ENCODE measurements around the gene INPP5D. TPM values are rescaled to one million over a fixed set of nuclear protein-coding genes. Genes with fewer than 3 reads are reported as not detected.
"Not testable (repeated sequence)": the region's sequence is repeated elsewhere in the genome, so short reads cannot be mapped to it uniquely, and the experiment has no call there.

Gene INPP5D
- total RNA-seq, 1 donor from 2014 or later: 29.4 TPM

DNA sequence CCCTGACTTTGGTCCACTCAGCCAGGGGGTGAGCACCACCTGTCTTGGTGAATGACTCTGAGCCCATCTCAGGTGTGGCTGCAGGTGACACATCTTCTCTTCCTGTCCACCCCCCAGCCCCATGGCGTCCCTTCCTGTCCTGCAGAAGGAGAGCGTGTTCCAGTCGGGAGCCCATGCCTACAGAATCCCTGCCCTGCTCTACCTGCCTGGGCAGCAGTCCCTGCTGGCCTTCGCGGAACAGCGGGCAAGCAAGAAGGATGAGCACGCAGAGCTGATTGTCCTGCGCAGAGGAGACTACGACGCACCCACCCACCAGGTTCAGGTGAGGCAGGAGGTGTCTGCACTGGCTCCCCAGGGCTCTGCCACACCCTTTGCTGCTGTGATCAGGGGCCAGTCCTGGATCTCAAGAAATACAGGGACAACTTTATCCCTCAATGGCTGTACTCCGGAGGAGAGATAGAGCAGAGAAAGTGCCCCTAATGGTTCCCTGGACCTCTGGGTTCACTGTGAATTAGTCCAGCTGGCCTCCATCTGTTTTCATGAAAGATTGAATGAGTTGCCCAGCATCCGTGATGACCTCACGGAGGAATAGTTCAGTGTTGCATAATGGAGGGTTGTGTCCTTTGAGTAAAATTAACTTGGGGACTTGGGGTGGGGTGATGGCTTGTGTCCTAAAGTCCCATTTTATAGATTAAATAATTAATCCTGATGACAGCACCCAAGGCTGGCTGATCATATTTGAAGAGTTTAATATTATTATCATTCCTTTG, 27.4 kb upstream of the INPP5D start, which contains the start of gene NEU2:
NEU2 (plus strand) TSS at position 122 of the 770 bp plus-strand sequence; CDS start at position 122, 0 bp downstream.
- DNase-seq (ENCODE audit: low read depth in 2 of 2): no peak

DNA sequence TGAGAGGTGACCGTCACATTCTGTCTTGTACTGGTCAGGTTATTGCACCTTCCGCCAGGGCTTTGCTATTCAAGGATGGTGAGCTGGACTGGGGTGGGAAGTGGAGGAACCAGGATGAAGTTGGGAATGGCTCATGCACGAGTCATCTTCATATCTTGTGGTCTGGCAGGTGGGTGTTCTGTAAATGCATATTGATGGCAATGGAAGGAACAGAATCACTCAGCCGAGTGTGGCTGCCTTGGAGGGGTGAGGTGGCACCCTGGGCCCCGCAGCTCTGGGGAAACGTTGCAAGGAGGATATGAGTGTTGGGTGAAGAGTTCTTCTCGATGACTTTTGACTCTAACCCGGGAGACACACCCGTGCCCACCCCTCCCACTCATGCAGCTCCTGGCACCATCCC, 26.5 kb upstream of the INPP5D start:
- DNase-seq (ENCODE audit: low read depth in 2 of 2): no peak

DNA sequence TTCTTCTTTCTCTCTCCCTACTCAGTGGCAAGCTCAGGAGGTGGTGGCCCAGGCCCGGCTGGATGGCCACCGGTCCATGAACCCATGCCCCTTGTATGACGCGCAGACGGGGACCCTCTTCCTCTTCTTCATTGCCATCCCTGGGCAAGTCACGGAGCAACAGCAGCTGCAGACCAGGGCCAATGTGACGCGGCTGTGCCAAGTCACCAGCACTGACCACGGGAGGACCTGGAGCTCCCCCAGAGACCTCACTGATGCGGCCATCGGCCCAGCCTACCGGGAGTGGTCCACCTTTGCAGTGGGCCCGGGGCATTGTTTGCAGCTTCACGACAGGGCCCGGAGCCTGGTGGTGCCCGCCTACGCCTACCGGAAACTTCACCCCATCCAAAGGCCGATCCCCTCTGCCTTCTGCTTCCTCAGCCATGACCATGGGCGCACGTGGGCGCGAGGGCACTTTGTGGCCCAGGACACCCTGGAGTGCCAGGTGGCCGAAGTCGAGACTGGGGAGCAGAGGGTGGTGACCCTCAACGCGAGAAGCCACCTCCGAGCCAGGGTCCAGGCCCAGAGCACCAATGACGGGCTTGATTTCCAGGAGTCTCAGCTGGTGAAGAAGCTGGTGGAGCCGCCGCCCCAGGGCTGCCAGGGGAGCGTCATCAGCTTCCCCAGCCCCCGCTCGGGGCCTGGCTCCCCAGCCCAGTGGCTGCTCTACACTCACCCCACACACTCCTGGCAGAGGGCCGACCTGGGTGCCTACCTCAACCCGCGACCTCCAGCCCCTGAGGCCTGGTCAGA, 25.9 kb upstream of the INPP5D start:
- no peak for DNase-seq (ENCODE audit: low read depth in 2 of 2)

DNA sequence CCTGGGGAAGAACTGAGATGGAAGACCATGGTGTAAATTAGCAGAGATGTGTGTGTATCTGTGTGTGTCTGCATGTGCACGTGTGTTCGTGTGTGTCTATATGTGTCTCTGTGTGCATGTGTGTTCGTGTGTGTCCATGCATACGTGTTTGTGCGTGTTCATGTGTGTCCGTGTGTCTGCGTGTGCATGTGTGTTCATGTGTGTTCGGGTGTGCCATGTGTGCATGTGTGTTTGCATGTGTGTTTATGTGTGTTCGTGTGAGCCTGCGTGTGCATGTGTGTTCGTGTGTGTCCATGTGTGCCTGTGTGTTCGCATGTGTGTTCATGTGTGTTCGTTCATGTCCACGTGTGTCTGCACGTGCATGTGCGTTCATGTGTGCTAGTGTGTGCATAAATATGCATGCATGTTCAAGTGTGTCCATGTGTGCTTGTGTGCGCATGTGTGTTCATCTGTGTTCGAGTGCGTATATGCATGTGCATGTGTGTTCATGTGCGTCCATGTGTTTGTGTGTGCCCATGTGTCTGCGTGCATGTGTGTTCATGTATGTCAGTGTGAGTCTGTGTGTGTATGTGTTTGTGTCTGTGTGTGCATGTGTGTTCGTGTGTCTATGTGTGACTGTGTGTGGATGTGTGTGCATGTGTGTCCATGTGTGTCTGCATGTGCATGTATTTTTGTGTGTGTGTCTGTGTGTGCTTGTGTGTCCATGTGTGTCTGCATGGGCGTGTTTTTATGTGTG, 24.5 kb upstream of the INPP5D start:
- no peak for DNase-seq (ENCODE audit: low read depth in 2 of 2)

DNA sequence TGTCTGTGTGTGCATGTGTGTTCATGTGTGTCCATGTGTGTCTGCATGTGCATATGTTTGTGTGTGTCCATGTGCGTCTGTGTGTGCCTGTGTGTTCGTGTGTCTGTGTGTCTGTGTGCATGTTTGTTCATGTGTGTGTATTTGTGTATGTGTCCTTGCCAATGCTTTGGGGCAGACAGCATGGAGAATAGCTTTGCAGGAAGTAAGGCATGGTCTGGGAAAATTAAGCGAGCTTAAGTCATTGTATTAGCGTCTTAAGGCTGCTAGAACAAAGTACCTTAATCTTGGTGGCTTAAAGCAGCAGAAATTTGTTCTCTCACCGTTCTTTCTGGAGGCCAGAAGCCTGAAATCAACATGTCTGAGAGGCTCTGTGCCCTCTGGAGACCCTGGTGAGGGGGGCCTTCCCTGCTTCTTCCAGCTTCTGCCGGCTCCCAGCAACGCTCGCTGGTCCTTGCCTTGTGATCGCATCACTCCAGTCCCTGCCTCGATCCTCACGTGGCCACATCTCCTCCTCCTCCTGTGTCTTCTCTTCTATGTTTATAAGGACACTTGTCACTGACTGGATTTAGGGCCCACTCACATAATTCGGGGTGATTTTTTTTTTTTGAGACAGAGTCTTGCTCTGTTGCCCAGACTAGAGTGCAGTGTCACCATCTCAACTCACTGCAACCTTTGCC, 23.8 kb upstream of the INPP5D start:
- DNase-seq (ENCODE audit: low read depth in 2 of 2): no peak

DNA sequence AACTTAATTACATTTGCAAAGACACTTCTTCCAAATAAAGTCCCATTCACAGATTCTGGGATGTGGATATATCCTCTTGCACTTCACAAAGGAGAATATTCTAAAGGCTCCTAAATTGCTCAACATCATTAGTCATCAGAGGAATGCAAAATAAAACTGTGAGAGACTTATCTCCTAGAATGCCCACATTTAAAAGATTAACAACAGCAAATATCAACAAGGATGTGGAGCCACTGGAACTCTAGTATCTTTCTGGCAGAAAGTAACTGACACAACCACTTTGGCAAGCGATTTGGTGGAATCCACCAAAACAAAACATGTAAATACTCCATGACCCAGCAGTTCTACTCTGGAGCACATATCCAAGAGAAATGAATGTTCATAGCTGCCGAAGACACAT, 23.1 kb upstream of the INPP5D start:
- DNase-seq (ENCODE audit: low read depth in 2 of 2): no peak

DNA sequence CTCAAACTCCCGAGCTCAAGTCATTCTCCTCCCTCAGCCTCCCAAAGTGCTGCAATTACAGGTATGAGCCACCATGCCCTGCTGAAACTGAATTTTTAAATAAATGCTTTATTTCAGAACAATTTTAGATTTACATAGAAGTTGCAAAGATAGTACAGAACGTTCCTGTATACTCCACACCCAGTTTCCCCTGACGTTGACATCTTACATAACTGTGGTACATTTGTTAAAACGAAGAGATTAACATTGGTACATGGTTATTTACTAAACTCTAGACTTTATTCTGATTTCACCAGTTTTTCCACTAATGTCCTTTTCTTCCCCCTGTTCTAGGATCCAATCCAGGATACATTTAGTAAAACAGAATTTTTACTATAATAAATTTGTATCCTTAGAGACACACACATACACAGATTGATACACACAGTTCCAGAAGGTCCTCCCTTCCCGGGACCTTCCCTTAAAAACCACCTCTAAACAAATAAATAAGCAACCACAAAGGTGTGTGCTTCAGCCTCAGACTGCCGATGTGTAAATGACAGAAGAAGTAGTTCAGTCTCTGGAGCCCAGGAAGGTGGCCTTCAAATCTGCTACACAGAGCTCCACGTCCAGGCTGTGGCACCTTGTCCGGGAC, 20.8 kb upstream of the INPP5D start:
- DNase-seq (ENCODE audit: low read depth in 2 of 2): no peak

DNA sequence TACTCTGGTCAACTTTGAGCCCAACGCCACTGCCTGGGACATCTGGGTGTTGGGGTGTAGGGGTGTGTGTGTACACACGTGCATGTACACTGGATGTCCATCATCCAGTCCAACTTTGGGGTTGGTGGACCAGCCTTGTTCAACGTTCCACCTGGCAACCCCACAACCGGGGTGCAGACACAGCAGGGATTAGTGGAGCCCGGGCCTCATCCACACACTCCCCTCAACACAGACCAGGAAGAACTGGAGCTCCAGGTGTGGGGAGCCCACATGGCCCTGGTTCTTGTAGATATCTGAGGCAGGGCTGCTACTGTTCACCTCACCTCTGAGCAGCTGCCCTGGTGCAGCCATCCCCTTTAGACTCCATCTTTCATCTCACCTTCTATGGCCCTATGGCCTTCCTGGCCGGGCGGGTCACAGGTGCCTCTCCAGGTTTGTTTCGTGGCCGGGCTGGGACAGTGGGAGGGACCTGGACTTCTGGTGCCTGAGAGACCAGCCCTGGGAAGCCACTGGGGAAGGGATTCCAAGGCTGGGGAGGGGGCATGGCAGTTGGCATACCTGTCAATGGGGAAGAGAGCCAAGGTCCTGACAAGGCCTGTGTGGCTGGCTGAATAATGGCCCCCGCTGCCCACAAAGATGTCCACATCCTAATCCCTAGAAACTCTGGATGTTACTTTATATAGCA, 20.2 kb upstream of the INPP5D start:
- no peak for DNase-seq (ENCODE audit: low read depth in 2 of 2)

DNA sequence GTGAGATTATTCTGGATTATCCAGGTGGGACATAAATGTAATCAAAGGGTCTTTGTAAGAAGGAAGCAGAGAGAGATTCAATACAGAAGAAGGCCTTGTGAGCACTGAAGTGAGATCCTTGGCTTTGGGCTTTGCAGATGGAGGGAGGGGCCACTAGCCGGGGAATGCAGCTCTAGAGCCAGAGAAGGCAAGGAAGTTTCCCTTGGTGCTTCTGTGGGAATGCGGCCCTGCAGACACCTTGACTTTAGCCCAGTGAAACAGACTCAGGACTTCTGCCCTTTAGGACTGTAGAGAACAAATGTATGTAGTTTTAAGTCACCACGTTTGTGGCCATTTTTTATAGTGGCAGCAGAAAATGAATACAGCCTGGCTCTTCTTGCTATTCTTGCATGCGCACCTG, 19.6 kb upstream of the INPP5D start:
- no peak for DNase-seq (ENCODE audit: low read depth in 2 of 2)

DNA sequence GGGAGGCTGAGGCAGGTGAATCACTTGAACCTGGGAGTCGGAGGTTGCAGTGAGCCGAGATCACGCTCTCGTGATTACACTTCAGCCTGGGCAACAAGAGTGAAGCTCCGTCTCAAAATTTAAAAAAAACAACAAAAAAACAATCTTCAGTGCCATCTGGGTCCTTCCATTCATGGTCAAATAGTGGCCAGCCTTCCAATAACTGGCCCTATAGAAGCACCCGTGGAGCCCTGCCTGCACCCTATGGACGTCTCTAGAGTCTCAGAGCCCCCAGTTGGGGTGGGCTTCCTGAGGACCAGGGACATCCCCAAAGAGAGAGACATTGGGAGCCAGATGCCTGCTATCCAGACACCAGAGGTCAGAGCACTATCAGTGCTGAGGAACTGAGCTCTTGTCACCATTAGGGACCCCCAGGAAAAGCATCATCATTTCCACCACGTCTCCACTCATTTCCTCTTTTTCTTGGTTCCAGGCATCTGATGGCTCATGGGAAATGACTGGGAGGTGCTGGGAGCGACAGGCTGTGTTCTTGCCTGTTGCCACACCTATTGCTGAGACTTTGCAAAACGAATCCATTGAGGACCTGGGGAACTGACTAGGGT, 18.3 kb upstream of the INPP5D start:
- DNase-seq (ENCODE audit: low read depth in 2 of 2): no peak

DNA sequence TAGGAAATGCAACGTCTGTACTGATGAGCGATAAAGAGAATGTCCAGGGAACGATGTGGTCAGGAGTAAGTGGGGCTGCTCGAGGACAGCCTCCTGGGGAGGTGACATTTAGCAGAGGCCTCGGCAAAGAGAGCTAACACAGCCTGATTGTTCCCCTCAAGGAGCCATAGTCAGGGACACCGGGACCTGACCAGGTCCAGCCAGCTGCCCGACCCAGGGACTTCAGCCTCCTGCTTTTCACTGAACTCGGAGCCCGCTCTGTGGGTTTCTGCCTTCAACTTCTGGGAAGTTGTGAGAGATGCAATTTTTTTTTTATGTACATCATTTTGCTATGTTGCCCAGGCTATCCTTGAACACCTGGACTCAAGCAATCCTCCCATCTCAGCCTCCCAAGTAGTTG, 17.6 kb upstream of the INPP5D start:
- DNase-seq (ENCODE audit: low read depth in 2 of 2): no peak

DNA sequence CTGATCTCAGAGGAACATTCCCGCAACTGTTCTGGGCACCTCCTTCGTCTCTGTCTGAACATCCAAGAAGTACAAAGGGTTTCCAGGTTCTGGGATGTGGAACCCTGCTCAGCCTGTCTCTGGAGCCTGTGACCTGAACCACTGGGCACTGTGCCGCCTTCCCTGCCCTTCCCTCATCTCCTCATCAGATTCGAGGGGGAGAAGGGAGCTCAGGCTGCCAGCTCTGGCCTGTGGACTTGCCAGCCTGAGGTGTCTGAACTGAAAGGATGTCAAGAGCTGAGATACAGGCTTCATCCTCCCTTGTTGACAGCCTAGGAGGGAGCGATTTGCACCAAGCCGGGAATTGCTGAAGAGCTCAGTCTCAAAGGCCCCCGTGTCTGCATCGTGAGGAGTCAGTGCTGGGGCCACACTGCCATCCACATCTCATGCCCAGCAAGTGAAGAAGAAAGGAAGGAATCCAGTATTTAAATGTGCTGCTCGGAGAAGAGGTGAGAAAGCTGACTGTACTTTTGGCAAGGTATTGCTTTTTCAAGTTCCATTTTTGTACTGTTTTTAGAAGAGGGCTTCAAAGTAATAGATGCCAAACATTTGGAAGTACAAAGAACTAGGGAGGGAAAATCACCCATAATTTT, 15.1 kb upstream of the INPP5D start:
- DNase-seq (ENCODE audit: low read depth in 2 of 2): no peak

DNA sequence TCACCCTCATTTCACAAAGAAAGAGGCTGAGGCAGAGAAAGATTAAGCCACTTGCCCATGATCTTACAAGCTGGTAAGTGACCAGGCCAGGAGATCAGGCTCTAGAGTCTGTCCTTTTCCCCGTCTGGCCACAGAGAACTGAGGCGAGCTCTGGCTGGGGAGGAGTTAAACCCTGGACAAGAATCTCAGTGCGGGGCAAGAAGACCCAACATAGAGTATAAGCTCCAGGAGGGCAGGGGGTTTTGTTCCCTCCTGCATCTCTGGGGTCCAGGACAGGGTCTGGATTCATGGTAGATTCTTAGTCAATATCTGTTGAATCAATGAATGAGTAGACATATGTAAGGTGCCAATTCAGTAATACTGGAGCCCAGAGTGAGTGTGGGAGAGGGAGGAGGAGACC, 12.9 kb upstream of the INPP5D start:
- DNase-seq (ENCODE audit: low read depth in 2 of 2): no peak

DNA sequence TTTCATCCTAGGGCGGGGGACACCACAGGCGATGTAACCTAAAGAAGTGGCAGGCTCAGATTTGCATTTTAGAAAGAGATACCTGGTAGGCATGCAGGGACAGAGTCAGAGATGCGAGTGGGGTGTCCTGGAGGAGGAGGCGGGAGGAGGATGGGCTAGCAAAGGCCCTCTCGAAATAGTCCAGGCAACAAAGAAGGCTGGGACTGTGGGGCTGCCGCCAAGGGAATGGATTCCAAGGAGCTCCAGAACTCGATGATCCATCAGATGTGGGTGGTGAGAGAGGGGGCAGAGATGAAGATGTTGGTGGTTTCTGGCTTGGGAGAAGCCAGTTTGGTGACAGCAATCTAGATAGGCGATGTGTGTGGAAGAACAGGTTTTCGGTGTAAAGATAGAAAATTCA, 12.5 kb upstream of the INPP5D start:
- DNase-seq (ENCODE audit: low read depth in 2 of 2): no peak

DNA sequence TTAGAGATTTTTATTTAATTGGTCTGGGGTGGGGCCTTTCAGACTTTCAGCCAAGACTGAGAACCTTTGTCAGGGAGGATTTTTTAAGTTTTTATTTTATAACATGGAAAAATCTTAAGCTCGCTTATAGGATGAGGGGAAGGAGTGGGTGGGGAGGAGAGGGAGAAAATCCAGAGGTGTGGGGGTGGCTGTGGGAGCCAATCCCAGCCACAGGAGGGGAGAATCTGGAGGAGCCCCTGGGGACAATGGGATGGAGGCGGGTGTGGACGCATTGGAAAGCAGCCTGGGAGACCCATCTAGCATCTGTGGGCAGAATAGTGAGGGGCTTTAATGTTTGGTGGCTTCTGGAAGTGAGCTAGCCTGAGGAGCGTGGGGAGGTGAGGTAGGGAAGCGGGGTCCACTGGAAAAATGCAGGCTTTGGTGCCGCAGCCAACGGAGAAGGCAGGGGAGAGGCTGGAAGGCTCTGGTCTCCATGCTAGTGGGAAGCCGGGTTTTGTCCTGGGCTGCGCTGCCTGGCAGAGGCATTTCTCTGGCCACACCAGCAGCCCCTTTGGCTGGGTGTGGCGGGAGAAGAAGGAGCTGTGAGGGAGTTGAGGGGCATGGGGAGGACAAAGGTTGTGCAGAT, 11.5 kb upstream of the INPP5D start:
- DNase-seq (ENCODE audit: low read depth in 2 of 2): no peak

DNA sequence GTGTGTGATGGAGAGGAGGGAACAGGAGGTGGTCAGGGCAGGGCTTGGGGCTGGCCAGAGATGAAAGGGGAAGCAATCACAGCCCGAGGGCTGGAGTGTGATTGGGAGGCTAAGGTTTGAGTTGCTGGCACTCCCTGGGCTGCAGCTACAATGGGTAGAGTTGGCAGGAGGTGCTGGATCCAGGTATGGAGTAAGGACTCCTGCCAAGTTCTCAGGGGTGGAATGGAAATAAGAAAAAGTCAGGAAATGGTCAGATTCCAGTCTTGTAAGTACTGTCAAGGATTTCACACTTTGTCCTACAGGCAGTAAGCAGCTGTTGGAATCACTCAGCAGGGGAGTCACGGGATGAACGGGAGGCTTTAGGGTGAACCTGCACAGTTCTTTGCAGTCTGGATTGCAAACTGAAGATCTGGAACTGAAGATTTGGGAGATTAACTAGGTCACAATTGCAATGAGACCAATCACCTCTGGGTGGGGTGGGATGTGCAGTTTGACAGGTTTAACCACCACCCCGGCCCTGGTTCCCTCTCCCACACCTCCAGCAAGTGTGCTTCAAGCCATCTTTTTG, 10.9 kb upstream of the INPP5D start:
- DNase-seq (ENCODE audit: low read depth in 2 of 2): no peak

DNA sequence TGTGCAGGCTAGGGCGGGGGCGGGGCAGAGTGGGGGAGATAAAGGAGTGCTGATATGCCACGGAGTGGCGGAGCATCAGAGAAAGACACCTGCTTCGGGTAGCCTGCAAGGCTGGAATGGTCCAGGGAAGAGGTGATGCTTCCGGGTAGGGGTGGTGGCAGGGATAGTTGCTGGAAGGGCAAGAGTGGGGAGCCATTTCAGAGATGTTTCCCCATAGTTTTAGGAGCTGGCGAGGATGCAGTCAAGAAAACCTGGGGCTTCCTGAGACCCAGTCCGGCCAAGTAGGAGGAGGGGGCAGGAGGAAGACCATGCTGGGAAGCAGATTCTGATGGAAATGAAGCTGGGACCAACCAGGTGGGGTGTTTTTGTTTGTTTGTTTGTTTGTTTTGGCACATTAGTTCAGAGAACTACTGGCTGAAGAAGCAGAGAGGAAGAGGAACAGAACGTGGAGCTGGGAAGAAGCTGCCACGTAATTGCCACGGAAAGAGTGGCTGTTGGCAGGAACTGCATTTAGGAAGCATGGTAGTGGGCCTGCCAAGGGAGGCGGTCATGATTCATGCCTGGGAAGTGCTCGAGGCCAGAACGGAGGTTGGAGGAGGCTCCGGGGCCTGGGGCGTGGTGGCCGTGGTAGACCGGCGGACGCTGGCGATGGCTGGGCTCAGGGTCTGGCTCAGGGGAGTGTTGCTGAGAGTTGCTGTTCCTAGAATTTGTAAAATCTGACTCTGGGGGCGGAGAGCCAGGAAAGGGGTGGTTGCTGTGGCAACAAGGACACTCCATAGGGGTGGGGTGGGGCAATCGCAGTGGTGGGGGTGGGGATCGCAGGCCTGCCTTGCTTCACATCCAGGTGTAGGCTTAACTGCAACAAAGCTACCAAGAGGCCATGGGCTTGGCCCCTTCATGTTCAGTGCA, 8.6 kb upstream of the INPP5D start:
- DNase-seq (ENCODE audit: low read depth in 2 of 2): peak; percentile 83 to 96

DNA sequence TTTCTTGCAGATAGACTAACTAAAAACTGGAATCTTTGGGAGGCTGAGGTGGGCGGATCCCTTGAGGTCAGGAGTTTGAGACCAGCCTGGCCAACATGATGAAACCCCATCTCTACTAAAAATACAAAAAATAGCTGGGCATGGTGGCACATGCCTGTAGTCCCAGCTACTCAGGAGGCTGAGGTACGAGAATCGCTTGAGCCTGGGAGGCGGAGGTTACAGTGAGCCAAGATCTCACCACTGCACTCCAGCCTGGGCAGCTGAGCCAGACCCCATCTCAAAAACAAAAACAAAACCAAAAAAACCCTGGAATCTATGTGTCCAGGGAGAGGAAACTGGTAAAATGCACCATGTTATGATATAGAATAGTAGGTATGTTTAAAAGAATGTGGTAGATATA, 7.6 kb upstream of the INPP5D start:
- not testable (repeated sequence) for DNase-seq (ENCODE audit: low read depth in 2 of 2)
